Hepatic stellate cell (primary cell): Measurements from ENCODE around the gene RHNO1.
A peak's percentile ranks its signal among the peaks of the same experiment; 100 is the strongest.
"Not testable (repeated sequence)": the region's sequence is repeated elsewhere in the genome, so short reads cannot be mapped to it uniquely, and the experiment has no call there.

ENCODE experiments used
- DNase-seq: peaks from one replicate; pipeline ENCODE4 v3.0.0; 2011; ENCODE audit warnings: low spot score

Gene RHNO1

DNA sequence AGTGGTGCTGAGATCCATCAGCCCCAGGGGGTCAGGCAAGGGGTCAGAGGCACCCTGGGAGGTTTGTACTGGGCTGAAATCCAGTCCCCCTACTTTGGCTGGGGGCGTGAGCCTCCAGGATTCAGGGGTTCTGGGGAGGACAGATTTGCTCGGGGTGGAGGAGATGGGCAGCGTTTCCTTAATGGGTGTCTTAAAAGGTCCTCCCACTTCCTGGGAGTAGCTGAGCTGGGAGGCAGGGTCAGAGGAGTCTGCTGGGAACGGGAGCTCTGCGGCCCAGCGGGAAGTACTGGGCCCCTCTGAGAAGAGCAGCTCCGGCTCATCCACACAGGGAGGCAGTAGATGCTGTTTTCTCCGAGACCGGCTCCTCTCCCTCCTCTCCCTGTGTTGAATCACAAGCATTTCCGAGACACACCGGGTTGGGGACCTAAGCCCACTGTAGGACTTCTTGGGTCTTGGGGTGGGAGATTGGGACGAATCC lies 18.0 kb upstream of the RHNO1 start:
- no peak for DNase-seq

DNA sequence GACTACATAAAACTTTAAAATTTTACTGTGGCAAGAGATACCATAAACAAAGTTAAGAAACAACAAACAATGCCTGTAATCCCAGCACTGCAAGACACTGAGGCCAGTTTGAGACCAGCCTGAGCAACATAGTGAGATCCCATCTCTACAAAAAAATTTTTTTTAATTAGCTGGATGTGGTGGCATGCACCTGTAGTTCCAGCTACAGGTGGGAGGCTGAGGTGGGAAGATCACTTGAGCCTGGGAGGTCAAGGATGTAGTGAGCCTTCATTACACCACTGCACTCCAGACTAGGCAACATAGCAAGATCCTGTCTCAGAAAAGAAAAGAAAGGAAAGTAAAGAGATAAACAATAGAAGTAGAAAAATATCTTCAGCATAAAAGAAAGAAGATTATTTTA lies 16.9 kb upstream of the RHNO1 start:
- no peak for DNase-seq

DNA sequence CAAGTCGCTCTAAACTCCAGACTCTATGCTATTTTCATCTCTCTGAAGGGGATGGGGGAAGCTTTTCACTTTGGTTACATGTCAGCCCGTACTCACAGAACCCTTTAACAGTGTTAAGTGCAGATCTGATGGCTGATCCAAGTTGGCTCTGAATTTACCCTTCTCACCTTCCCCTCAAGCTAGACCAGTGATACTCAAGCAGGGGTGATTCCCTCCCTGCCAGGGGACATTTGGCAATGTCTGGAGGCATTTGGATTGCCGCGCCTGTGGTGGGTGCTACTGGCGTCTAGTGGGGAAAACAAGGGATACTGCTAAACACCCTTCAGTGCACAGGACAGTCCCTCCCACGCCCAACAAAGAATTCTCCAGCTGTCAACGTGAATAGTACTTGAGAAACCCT lies 14.1 kb upstream of the RHNO1 start:
- no peak for DNase-seq

DNA sequence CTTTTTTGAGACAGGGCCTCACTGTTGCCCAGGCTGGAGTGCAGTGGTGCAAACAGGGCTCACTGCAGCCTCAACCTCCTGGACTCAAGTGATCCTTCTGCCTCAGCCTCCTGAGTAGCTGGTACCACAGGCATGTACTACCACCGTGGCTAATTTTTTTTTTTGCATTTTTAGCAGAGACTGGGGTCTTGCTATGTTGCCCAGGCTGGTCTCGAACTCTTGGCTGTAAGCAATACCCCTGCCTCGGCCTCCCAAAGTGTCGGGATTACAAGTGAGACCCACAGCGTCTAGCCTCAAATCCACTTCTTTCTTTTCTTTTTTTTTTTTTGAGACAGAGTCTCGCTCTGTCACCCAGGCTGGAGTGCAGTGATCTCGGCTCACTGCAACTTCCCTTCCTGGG lies 13.6 kb upstream of the RHNO1 start:
- DNase-seq: not testable (repeated sequence)

DNA sequence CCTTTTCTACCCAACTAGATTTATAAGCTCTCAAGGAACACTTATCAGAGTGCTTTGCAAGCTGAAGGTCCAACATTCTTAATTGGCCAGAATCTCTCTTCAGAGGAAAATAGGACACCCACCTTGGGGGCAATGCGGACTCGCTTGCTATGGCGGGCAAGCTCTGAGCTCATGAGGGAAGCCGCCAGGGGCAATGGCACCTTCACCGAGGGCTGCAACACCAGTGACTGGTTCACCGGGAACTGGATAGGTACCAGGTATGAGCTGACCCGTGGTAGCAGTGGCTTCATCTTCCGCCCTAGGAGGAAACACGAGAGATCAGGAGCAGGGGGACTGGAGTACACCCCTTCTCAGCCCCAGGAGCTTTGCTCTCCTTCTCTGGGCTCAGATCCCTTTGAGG lies 12.8 kb upstream of the RHNO1 start:
- no peak for DNase-seq

DNA sequence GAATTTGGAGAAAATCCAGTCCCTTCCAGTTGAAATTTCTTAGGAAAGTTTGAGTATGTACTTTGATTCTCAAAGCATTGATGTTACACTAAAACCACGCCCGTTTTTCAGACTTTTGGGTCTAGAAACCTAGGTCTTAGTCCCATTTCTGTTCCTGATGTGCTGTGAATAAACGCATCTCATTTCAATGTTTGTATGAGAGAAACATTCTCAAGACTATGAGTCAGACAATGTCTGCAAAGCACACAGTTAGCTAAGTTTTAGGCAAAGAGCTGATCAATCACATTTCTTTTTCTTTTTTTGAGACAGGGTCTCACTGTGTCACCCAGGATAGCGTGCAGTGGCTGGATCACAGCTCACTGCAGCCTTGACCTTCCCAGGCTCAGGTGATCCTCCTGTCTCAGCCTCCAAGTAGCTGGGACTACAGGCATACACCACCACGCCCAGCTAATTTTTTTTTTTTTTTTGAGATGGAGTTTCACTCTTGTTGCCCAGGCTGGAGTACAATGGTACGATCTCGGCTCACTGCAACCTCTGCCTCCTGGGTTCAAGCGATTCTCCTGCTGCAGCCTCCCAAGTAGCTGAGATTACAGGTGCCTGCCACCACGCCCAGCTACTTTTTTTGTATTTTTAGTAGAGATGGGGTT lies 7.9 kb upstream of the RHNO1 start:
- DNase-seq: peak; percentile 54

DNA sequence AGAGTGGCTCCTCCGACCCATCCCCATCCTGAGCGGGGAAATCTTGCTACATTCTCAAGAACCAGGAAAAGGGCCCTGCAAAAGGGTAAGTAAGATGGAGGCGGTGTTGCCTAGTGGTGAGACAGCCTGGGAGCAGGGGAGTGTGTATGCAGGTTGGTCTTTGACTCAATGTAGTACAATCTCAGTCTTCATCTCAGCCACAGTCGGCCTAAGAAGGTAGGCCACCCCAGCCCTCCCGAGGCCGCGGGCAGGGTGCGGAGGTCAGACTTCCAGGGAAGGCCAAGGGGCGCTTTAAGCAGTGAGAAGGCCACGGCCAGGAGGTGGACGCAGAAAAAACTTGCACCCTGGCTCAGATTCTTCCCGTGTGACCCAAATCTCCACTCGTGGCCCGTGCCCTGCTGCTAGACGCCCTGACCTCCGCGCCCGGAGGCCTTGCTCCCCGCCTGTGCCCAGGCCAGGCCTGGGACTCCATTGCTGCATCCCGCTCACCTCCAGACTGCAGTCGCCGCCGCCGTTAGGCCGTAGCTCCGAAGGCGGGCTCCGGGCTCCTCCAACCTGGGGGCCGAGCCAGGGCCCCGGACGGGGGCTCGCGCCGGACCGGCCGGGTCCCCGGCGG lies 484 bp upstream of the RHNO1 start:
- peak; percentile 55 for DNase-seq

DNA sequence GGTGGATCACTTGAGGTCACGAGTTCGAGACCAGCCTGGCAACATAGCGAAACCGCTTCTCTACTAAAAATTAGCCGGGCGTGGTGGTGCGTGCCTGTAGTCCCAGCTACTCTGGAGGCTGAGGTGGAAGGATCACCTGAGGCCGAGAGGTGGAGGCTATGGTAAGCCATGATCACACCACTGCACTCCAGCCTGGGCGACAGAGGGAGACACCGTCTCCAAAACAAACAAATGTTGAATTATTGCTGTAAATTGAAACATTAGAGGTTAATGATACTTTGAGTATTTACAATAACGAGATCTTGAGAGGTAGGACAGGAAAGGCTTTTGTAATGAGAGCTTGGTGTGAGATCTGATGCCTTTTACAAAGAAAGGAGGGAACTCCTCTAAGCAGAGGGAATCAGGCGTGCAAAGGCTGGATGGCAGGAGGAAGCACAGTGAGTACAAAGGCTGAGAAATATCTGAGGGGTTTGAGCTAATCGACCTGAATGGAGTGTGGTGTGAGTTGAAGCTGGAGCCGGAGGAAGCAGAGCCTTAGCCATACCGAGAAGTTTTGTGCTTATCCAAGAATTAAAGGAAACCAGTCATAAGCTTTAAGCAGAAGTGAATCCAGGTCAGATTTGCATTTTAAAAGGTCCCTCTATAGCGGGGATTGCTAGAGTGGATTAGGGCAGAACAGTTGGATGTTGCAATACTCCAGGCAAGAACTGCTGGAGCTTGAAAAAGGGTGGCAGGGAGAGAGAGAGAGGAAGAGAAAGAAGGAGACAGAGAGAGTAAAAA lies 1.1 kb downstream of the RHNO1 start:
- no peak for DNase-seq

DNA sequence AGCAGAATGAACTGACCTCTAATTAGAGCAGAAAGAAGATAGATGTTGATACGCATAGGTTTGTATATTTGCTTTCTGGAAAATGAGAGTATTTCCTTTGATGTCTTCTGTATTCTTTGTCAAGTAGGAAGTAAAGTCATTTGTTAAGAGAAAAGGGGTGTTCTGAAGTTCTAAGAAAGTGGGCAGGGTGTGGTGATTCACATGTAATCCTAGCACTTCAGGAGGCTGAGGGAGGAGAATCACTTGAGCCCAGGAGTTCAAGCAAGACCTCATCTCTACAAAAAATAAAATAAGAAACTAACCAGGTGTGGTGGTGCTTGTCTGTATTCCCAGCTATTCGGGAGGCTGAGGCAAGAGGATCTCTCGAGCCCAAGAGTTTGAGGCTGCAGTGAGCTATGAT lies 2.8 kb downstream of the RHNO1 start:
- DNase-seq: no peak

DNA sequence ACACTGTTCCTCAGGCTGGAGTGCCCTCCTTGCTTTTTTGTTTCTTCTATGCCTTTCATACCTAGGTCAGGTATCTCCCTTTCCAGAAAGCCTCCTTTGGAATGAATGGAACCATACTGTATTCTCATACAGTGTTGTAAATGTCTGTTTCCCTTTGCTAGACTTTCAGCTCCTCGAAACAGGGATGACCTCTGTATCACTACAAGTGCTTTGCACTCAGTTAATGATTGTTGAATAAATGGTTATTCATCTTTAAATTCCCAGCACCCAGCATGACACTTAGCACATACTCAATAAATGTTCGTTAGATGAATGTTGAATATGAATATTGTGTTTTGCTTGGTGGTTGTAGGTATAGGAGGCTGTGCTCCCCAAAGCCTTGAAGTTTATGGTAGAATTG lies 7.8 kb downstream of the RHNO1 start:
- DNase-seq: no peak

DNA sequence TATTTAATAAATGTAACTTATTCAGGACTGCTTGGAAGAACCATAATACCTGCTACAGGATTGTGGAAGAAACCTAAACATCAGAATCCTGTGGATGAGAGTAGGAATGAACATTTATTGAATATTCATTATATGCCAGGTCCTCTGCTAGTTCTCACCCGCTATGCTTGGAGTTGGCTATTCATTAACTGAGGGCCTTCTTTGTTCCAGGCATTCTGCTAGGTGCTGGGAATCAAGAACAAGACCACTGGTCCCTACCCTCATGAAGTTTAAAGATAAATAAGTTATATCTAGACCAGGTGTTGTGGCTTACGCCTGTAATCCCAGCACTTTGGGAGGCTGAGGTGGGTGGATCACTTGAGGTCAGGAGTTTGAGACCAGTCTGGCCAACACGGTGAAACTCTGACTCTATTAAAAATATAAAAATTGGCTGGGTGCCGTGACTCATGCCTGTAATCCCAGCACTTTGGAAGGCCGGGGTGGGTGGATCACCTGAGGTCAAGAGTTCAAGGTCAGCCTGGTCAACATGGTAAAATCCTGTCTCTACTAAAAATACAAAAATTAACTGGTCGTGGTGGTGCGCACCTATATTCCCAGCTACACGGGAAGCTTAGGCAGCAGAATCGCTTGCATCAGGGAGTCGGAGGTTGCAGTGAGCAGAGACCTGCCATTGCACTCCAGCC lies 9.9 kb downstream of the RHNO1 start:
- no peak for DNase-seq

DNA sequence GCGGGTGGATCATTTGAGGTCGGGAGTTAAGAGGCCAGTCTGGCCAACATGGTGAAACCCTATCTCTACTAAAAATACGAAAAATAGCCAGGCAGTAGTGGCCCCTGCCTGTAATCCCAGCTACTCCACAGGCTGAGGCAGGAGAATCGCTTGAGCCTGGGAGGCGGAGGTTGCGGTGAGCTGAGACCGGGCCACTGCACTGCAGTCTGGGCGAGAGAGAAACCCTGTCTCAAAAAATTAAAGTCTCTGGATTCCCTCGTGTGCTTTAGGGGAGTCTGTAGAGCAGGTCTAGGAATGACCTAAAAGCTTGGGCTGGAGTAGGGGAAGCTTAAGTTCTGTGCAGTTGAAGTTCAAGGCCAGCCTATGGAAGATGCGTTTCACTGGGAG lies 13.0 kb downstream of the RHNO1 start:
- no peak for DNase-seq

DNA sequence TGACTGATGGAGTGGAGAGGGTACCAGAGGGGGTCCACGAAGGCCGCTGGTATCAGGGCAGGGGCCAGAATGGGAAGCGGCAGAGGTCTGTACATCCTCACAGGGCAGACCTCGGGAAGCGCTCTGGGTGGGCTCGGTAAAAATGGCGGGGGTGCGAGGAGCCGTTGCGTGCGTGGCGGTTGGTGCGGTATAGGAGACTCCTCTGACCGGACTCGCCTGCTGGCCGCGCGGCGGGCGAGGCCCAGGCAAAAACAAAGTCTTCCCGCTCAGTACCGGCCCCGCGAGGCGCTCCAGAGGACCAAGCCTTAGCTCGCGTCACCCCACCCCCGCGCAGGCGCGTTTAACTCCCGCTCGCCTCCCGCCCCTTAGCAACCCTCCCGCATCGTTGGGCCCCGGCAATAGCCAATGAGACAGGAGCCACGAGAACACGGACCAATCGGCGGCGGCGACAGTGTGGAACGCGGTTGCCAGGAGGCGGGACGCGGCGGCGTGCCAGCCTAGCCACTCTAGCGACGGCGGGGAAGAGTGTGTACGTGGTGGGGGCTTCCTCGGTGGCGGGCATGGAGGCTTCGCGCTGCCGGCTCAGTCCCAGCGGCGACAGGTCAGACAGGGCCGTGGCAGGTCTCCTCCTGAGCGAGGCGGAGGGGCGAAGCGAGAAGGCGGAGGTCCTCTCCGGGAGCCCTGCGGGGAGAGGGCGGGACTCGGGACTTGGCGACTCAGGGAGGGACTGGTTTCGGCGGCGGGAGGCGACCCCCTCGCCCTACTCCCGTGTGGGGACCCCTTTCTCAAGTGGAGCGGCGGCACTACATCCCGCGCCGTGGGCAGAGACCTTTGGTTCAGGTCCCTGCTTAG lies 13.6 kb downstream of the RHNO1 start, which contains the start of gene TULP3:
TSS of gene TULP3 (plus strand) at position 504 of the 852 bp plus-strand sequence. CDS start at position 561, 57 bp downstream.
- DNase-seq: peak; percentile 99

DNA sequence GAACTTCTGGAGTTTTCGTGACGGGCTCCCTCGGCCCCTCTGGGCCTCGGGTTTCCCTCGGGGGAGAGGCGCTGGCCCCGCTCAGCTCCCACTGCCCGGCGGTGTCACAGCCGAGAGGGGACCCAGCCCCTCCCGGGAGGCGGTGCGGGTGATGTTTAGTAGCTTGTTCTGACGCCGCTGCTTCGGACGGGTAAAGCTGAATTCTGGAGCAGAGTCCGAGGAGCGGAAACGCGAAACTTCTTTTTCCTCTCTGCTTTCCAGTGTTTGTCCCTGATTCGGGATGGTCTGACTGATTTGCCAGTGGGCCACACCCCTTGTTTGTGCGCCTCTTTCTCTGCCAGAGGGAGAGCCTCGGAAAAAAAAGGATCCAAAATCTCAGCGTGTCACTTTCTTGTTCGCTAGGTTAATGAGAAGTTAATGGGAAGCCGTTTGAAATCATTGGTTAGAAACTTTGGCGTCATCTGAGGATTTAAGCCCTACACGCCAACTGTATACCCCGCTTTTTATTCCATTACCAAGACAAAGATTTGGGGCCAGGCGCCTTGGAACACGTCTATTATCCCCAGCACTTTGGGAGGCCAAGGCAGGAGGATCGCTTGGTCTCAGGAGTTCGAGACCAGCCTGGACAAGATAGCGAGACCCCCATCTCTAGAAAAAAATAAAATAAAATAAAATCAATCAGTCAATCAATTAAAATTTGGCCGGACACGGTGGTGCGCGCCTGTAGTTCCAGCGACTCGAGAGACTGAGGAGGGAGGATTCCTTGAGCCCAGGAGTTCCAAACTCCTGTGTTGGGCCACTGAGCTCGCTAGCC lies 14.4 kb downstream of the RHNO1 start:
- peak; percentile 52 for DNase-seq

DNA sequence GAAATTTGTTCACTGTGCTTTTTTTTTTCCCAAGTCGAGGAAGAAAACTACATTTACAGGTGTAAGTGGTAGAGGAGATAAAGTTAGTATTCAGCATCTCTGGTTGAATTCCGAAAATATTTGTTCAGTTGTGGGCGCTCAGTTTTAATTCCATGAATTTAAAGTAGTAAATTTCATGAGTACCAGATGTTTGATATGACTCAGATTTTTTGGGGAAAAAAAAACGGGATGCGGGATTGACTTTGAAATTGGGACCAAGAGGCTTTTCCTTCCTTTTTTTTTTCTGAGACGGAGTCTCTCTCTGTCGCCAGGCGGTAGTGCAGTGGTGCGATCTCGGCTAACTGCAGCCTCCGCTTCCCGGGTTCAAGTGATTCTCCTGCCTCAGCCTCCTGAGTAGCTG lies 15.2 kb downstream of the RHNO1 start:
- DNase-seq: no peak

DNA sequence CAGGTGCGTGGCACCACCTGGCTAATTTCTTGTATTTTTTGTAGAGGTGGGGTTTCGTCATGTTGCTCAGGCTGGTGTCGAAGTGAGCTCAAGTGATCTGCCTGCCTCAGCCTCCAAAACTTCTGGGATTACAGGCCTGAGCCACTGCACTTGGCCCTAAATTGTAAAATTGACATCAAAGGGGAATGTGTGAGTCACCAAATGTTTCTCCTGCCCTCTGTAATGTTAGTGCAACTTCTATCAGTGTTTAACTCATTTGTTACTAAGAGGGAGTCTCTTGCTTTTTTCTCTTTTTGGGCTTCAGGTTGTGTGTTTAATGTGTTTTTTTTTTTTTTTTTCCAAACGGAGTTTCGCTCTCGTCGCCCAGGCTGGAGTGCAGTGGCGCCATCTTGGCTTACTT lies 16.0 kb downstream of the RHNO1 start:
- peak; percentile 40 for DNase-seq

DNA sequence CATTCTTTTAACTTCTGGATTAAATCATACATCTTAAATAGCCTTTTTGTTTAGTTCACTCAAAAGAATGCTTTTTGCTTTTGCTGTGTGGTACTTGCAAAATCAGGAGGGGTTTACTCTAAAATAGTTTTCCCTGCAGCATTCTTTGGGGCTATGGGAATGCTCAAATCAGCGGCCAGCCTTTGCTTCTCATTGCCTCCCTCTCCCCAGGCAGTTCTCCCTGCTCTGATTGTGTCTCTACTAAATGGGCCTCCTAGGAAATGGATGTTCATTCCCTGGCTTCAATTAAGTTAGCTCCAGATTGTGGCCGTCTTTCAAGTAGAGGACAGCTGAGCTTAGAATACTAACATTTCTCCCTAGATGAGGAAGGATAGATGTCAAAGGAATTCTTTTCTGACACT lies 18.0 kb downstream of the RHNO1 start:
- DNase-seq: no peak

DNA sequence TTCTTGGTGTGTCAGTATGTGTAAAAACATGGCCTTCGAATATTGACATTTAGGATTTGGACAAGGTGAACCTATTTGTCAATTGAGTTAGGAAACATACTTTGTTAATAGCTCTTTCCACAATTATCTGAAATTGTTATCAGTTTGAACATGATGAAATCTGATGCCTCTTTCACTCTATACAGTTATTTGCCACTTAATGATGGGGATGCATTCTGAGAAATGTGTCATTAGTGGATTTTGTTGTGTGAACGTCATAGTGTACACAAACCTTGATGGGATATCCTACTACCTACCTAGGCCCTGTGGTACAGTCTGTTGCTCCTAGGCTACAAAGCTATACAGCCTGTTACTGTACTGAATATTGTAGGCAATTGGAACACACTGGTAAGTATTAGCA lies 18.5 kb downstream of the RHNO1 start:
- DNase-seq: no peak

DNA sequence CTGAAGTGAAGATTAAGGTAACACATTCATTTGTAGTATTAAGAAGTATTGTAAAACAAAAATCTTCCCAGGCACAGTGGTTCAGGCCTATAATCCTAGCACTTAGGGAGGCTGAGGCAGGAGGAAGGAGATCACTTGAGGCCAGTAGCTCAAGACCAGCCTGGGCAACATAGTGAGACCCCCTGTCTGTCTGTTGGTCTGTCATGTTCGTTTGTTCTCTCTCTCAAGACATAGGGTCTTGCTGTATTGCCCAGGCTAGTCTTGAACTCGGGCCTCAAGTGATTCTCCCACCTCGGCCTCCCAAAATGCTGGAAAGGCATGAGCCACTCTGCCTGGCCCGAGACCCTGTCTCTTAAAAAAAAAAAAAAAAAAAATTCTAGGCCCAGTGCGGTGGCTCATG lies 20.4 kb downstream of the RHNO1 start:
- DNase-seq: no peak

DNA sequence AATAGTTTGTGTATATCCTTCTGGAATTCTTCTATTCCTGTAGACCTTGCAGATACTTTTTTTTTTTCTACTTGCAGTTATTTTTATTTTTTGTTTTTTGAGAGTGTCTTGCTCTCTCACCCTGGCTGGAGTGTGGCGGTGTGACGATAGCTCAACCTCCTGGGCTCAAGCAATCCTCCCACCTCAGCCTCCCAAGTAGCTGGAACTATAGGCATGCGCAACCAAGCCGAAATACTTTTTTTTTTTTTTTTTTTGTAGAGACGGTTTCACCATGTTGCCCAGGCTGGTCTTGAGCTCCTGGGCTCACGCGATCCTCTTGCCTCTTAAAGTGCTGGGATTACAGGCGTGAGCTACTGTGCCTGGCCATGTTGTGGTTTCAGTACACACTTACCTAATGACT lies 23.6 kb downstream of the RHNO1 start:
- no peak for DNase-seq
